Uterus (tissue), 4 donors: ENCODE results near the gene CLNK. TPM values are rescaled to one million over a fixed set of nuclear protein-coding genes. Genes with fewer than 3 reads are reported as not detected.

Source experiments
- DNase-seq, 2 donors: peaks; one replicate each; pipeline ENCODE4 v3.0.0-alpha.2; 2019 to 2020
- H3K27ac ChIP-seq, 2 donors: fragments of 200-600 bp; sonication (generic); 1 replicate in 1 of 2; 2 replicates in 1 of 2; pipeline ENCODE4 v1.5.1; 2016 to 2018
- H3K27me3 ChIP-seq, 2 donors: fragments of 200-600 bp; sonication (generic); one replicate each; pipeline ENCODE4 v1.5.1; 2018 to 2019; ENCODE audit warnings: control low read depth in 1 of 2
- H3K36me3 ChIP-seq, 2 donors: fragments of 200-600 bp; sonication (generic); one replicate each; pipeline ENCODE4 v1.5.1; 2019; ENCODE audit warnings: control low read depth in 1 of 2
- H3K4me1 ChIP-seq, 2 donors: fragments of 200-600 bp; sonication (generic); one replicate each; pipeline ENCODE4 v1.5.1; 2018 to 2019; ENCODE audit warnings: control low read depth in 1 of 2
- H3K4me3 ChIP-seq, 2 donors: fragments of 200-600 bp; sonication (generic); 1 replicate in 1 of 2; 2 replicates in 1 of 2; pipeline ENCODE4 v1.5.1; 2018 to 2019; ENCODE audit warnings: mild to moderate bottlenecking in 1 of 2
- H3K9me3 ChIP-seq, 2 donors: fragments of 200-600 bp; sonication (generic); one replicate each; pipeline ENCODE4 v1.5.1; 2019; ENCODE audit warnings: control low read depth in 1 of 2
- POLR2A ChIP-seq, 2 donors: fragments of 450-650 bp; IDR thresholded peaks; one replicate each; pipeline ENCODE4 v1.6.1; 2016; ENCODE audit warnings: antibody characterized with exemption in 2 of 2, mild to moderate bottlenecking in 1 of 2, moderate library complexity in 1 of 2
- intact Hi-C: fragments of 100-400 bp; cut with DNase I; formaldehyde crosslinking; loops from one replicate; pipeline ENCODE4 v1.15.1; 2023; ENCODE audit warnings: low total_unique reads
- total RNA-seq, 4 donors: library from RNA; depleted of rRNA in 3 of 4; stranded (reverse); fragments of >200 nt in 3 of 4; gene quantifications; one replicate each; pipeline versions ENCODE4 v1.1.0 to v1.2.4, GENCODE V29; 2014 to 2023
- TF ChIP-seq, protein P1 (sequence below), 4 experiments: fragments of 200-600 bp in 2 of 4; fragments of 450-650 bp in 2 of 4; sonication (generic) in 2 of 4; IDR thresholded peaks; one replicate each; pipeline ENCODE4 v1.5.1; 2016 to 2019; ENCODE audit warnings: antibody characterized with exemption in 4 of 4, mild to moderate bottlenecking in 2 of 4, moderate library complexity in 1 of 4
- donor health status: DM: yes; HTN: yes; CAD: no.

The CLNK gene
- total RNA-seq, 4 donors from 2014 or later, result not detected

- Histone ChIP-seq H3K36me3 (no peaks in the 10 kb centered on the region), H3K27me3 (no peaks in the 10 kb centered on the region), H3K4me1 (no peaks in the 10 kb centered on the region), H3K9me3 (no peaks in the 10 kb centered on the region), H3K27ac (no peak overlapping the region), H3K4me3 (no peak overlapping the region)
- intact Hi-C loops, result no loop called here
- no peak for DNase-seq
- TF ChIP-seq, protein P1, sequence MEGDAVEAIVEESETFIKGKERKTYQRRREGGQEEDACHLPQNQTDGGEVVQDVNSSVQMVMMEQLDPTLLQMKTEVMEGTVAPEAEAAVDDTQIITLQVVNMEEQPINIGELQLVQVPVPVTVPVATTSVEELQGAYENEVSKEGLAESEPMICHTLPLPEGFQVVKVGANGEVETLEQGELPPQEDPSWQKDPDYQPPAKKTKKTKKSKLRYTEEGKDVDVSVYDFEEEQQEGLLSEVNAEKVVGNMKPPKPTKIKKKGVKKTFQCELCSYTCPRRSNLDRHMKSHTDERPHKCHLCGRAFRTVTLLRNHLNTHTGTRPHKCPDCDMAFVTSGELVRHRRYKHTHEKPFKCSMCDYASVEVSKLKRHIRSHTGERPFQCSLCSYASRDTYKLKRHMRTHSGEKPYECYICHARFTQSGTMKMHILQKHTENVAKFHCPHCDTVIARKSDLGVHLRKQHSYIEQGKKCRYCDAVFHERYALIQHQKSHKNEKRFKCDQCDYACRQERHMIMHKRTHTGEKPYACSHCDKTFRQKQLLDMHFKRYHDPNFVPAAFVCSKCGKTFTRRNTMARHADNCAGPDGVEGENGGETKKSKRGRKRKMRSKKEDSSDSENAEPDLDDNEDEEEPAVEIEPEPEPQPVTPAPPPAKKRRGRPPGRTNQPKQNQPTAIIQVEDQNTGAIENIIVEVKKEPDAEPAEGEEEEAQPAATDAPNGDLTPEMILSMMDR (IDR thresholded peaks at IDR 0.05), result no peak
- TF ChIP-seq POLR2A (IDR thresholded peaks at IDR 0.05), result no peak
Observed at GRCh38 chr4:10606483-10607155, 77.9 kb downstream of the CLNK start.

DNA sequence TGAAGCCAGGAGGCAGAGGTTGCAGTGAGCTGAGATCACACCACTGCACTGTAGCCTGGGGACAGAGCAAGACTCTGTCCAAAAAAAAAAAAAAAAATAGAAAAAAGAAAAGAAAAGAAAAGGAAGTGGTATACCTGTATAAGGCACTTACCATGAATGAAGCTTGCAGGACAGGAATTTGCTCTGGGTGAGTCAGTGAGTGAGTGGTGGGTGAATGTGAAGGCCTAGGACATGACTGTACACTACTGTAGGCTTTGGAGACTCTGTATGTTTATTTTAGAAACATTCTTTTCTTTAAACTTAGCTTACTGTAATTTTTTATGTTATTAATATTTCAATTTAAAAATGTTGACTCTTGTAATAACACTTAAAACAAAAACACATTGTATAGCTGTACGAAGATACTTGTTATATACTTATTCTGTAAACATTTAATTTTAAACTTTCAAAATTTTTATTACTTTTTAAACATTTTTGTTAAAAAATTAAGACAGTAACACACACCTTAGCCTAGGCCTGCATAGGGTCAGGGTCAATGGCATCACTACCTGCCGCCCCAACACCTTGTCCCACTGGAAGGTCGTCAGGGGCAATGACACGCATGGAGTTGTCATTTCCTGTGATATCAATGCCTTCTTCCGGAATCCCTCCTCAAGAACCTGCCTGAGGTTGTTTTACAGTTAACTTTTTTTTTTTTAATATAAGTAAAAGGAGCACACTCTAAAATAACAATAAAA, 78.7 kb downstream of the CLNK start:
- intact Hi-C loops, result no loop called here
- Histone ChIP-seq H3K27ac (no peak overlapping the region), H3K9me3 (no peaks in the 10 kb centered on the region), H3K27me3 (no peaks in the 10 kb centered on the region), H3K4me1 (no peaks in the 10 kb centered on the region), H3K4me3 (no peak overlapping the region), H3K36me3 (no peaks in the 10 kb centered on the region)
- TF ChIP-seq, protein P1 (IDR thresholded peaks at IDR 0.05), result no peak
- TF ChIP-seq POLR2A (IDR thresholded peaks at IDR 0.05), result no peak
- no peak for DNase-seq

- Histone ChIP-seq H3K27me3 (no peaks in the 10 kb centered on the region), H3K27ac (no peak overlapping the region), H3K9me3 (no peaks in the 10 kb centered on the region), H3K4me1 (no peaks in the 10 kb centered on the region), H3K36me3 (no peaks in the 10 kb centered on the region), H3K4me3 (no peak overlapping the region)
- intact Hi-C loops, result no loop called here
- TF ChIP-seq, protein P1 (IDR thresholded peaks at IDR 0.05), result no peak
- no peak for TF ChIP-seq POLR2A (IDR thresholded peaks at IDR 0.05)
- DNase-seq, result no peak
Observed at GRCh38 chr4:10605031-10605430, 79.5 kb downstream of the CLNK start.

DNA sequence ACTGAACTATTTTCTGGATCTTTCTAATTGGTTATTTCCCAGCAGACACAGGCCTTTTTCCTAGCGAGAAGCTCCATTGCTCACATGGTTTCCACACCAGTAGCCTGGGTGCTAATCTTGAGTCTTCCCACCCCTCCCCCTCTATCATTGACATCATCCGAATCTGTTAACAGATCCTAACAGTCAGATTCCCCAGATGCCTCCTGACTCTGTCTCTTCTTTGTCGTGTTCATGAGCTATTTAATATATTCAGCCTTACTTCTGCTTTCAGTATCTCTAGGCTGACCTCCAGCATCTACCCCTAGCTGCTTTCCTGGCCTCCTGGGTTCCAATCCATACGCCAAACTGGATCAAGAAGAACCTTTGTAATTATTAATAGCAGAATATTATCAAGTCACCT, 85.0 kb downstream of the CLNK start:
- Histone ChIP-seq H3K4me3 (no peak overlapping the region), H3K36me3 (no peaks in the 10 kb centered on the region), H3K27me3 (no peaks in the 10 kb centered on the region), H3K27ac (no peak overlapping the region), H3K9me3 (no peaks in the 10 kb centered on the region), H3K4me1 (no peaks in the 10 kb centered on the region)
- TF ChIP-seq POLR2A (IDR thresholded peaks at IDR 0.05), result no peak
- TF ChIP-seq, protein P1 (IDR thresholded peaks at IDR 0.05), result no peak
- intact Hi-C loops, result no loop called here
- no peak for DNase-seq

- no peaks in the 10 kb centered on the region for H3K36me3 ChIP-seq
- no peak for TF ChIP-seq POLR2A (IDR thresholded peaks at IDR 0.05)
- TF ChIP-seq, protein P1 (IDR thresholded peaks at IDR 0.05), result no peak
- H3K4me1 ChIP-seq, result no peaks in the 10 kb centered on the region
- intact Hi-C loops, result no loop called here
- H3K27me3 ChIP-seq, result no peaks in the 10 kb centered on the region
- no peaks in the 10 kb centered on the region for H3K9me3 ChIP-seq
- no peak overlapping the region for H3K4me3 ChIP-seq
- DNase-seq, result no peak
- H3K27ac ChIP-seq, result no peak overlapping the region
Observed at GRCh38 chr4:10598829-10599228, 85.7 kb downstream of the CLNK start.
